HepG2 (cell line): ENCODE data around the gene C19orf85. TPM values are rescaled to one million over a fixed set of nuclear protein-coding genes. Genes with fewer than 3 reads are reported as not detected.

ENCODE experiments used
- CENPT ChIP-seq: sonication (generic); formaldehyde crosslinking; IDR thresholded peaks from 2 replicates; pipeline ENCODE4 v1.8.0; 2022; ENCODE audit warnings: low read depth, mild to moderate bottlenecking, moderate library complexity, missing genetic modification reagents
- GFI1 ChIP-seq: sonication (generic); formaldehyde crosslinking; IDR thresholded peaks from 2 replicates; pipeline ENCODE4 v1.5.0; 2020; ENCODE audit warnings: missing genetic modification reagents, mild to moderate bottlenecking, borderline replicate concordance
- MIER2 ChIP-seq: IDR thresholded peaks from 2 replicates; pipeline ENCODE4 v1.6.1; 2016; ENCODE audit warnings: missing biosample characterization, missing genetic modification reagents
- MIXL1 ChIP-seq: IDR thresholded peaks from 2 replicates; pipeline ENCODE4 v1.6.1; 2016
- RERE ChIP-seq: IDR thresholded peaks from 2 replicates; pipeline ENCODE4 v1.6.1; 2016; ENCODE audit warnings: low read depth, missing genetic modification reagents, missing compliant biosample characterization
- SAP130 ChIP-seq: IDR thresholded peaks from 2 replicates; pipeline ENCODE4 v1.6.1; 2016; ENCODE audit warnings: low read depth
- SKI ChIP-seq: fragments of 450-650 bp; IDR thresholded peaks from one replicate; pipeline ENCODE4 v1.6.1; 2018; ENCODE audit warnings: mild to moderate bottlenecking; ENCODE audit not compliant: partially characterized antibody
- SNRNP70 ChIP-seq: fragments of 200-400 bp; formaldehyde crosslinking; IDR thresholded peaks from 2 replicates; pipeline ENCODE4 v1.6.1; 2017; ENCODE audit warnings: mild to moderate bottlenecking, low read depth, low read length, moderate library complexity
- ZNF205 ChIP-seq: IDR thresholded peaks from 2 replicates; pipeline ENCODE4 v1.6.1; 2018; ENCODE audit warnings: missing biosample characterization, missing genetic modification reagents
- ZNF354B ChIP-seq: sonication (generic); formaldehyde crosslinking; IDR thresholded peaks from 2 replicates; pipeline ENCODE4 v1.8.0; 2022; ENCODE audit warnings: mild to moderate bottlenecking, missing genetic modification reagents
- ZNF83 ChIP-seq: sonication (generic); formaldehyde crosslinking; IDR thresholded peaks from 2 replicates; pipeline ENCODE4 v1.4.0; 2020; ENCODE audit warnings: missing genetic modification reagents, mild to moderate bottlenecking, borderline replicate concordance
- ZNF883 ChIP-seq: sonication (generic); formaldehyde crosslinking; IDR thresholded peaks from 2 replicates; pipeline ENCODE4 v1.5.1; 2020; ENCODE audit warnings: mild to moderate bottlenecking, missing genetic modification reagents; ENCODE audit errors: not compliant biosample characterization
- polyA plus RNA-seq, 8 experiments: library from polyadenylated mRNA; depleted of rRNA in 3 of 8; stranded (reverse) in 7 of 8; unstranded in 1 of 8; fragments of >200 nt; fragmentation: Illumina TruSeq in 4 of 8; extraction: Trizol in 4 of 8; gene quantifications; 2 replicates each; pipeline versions ENCODE4 v1.2.1 to v1.2.3, GENCODE V29; 2011 to 2016; ENCODE audit warnings: low read depth in 4 of 8, missing spikeins in 1 of 8, mixed read lengths in 1 of 8; ENCODE audit not compliant: insufficient read depth in 1 of 8
- total RNA-seq, 5 experiments: library from RNA; depleted of rRNA; stranded (reverse); fragments of >200 nt; fragmentation: Illumina TruSeq; extraction: Trizol; gene quantifications; 2 replicates each; pipeline ENCODE4 v1.2.3, GENCODE V29; 2016; ENCODE audit warnings: low read depth in 1 of 5
- TF ChIP-seq, protein P1 (sequence below), 2 experiments: sonication (generic) in 1 of 2; formaldehyde crosslinking in 1 of 2; IDR thresholded peaks; 2 replicates each; pipeline versions ENCODE4 v1.4.0 to v1.6.1; 2016 to 2020; ENCODE audit warnings: borderline replicate concordance in 1 of 2, low read depth in 1 of 2, mild to moderate bottlenecking in 1 of 2, missing genetic modification reagents in 1 of 2
- TF ChIP-seq, protein P2 (sequence below): sonication (generic); formaldehyde crosslinking; IDR thresholded peaks from 2 replicates; pipeline ENCODE4 v1.4.0; 2020; ENCODE audit warnings: mild to moderate bottlenecking, missing genetic modification reagents

The C19orf85 gene
- total and polyA plus RNA-seq, 2 of the 13 experiments (the other 11 are each of a cell fraction or from before 2014, with no cell fraction given) = not detected

- TF ChIP-seq, protein P1, sequence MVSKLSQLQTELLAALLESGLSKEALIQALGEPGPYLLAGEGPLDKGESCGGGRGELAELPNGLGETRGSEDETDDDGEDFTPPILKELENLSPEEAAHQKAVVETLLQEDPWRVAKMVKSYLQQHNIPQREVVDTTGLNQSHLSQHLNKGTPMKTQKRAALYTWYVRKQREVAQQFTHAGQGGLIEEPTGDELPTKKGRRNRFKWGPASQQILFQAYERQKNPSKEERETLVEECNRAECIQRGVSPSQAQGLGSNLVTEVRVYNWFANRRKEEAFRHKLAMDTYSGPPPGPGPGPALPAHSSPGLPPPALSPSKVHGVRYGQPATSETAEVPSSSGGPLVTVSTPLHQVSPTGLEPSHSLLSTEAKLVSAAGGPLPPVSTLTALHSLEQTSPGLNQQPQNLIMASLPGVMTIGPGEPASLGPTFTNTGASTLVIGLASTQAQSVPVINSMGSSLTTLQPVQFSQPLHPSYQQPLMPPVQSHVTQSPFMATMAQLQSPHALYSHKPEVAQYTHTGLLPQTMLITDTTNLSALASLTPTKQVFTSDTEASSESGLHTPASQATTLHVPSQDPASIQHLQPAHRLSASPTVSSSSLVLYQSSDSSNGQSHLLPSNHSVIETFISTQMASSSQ (IDR thresholded peaks at IDR 0.05; ENCODE audit: low read depth) = peak; percentile 60; the same call in 1 of the 2 replicates
- TF ChIP-seq, protein P1 (CRISPR knock-in tag; IDR thresholded peaks at IDR 0.05; ENCODE audit: borderline replicate concordance) = peak; percentile 64; the same call in 1 of the 2 replicates
- TF ChIP-seq CENPT (no peak), SKI (peak; percentile 7), ZNF205 (CRISPR knock-in tag) (no peak), MIXL1 (CRISPR knock-in tag) (peak; percentile 24; the same call in 1 of the 2 replicates), MIER2 (CRISPR knock-in tag) (no peak; the same call in 1 of the 2 replicates), SNRNP70 (no peak), SAP130 (CRISPR knock-in tag) (peak; percentile 80), ZNF883 (CRISPR knock-in tag) (peak; percentile 62), GFI1 (CRISPR knock-in tag) (peak; percentile 44; the same call in 1 of the 2 replicates), RERE (CRISPR knock-in tag) (no peak), ZNF83 (CRISPR knock-in tag) (peak; percentile 31; the same call in 1 of the 2 replicates), ZNF354B (CRISPR knock-in tag) (0 out of 2 replicates have a peak, but pooled peaks have one; percentile 40)
- TF ChIP-seq, protein P2, sequence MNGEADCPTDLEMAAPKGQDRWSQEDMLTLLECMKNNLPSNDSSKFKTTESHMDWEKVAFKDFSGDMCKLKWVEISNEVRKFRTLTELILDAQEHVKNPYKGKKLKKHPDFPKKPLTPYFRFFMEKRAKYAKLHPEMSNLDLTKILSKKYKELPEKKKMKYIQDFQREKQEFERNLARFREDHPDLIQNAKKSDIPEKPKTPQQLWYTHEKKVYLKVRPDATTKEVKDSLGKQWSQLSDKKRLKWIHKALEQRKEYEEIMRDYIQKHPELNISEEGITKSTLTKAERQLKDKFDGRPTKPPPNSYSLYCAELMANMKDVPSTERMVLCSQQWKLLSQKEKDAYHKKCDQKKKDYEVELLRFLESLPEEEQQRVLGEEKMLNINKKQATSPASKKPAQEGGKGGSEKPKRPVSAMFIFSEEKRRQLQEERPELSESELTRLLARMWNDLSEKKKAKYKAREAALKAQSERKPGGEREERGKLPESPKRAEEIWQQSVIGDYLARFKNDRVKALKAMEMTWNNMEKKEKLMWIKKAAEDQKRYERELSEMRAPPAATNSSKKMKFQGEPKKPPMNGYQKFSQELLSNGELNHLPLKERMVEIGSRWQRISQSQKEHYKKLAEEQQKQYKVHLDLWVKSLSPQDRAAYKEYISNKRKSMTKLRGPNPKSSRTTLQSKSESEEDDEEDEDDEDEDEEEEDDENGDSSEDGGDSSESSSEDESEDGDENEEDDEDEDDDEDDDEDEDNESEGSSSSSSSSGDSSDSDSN (CRISPR knock-in tag) = peak; percentile 80
These were observed 3.1 kb downstream of the C19orf85 start, which contains the start of gene ISOC2 (continued) for GRCh38 chr19:55461259-55461973.
